Raji (cell line): ENCODE data around the gene CTDP1.
A peak's percentile ranks its signal among the peaks of the same experiment; 100 is the strongest.

Experiments
- POLR2A ChIP-seq: IDR thresholded peaks from 2 replicates; pipeline ENCODE4 v1.6.1; 2011; ENCODE audit warnings: low read depth, low read length, control low read depth; ENCODE audit not compliant: insufficient read depth

CTDP1 gene

GRCh38 chr18:79679552-79680099 is at the start of gene CTDP1:
CTDP1 (plus strand) TSS chr18:79679803; CDS start chr18:79679948, 145 bp downstream.
- TF ChIP-seq POLR2A = peak; percentile 53

GRCh38 chr18:79630281-79631095 is 49.1 kb upstream of the CTDP1 start:
- TF ChIP-seq POLR2A = no peak

GRCh38 chr18:79631096-79631507 is 48.5 kb upstream of the CTDP1 start:
- no peak for TF ChIP-seq POLR2A

- no peak for TF ChIP-seq POLR2A
Observed at GRCh38 chr18:79631761-79632446, 47.7 kb upstream of the CTDP1 start.

GRCh38 chr18:79632765-79633164 is 46.8 kb upstream of the CTDP1 start:
- TF ChIP-seq POLR2A = no peak

GRCh38 chr18:79634186-79634585 is 45.4 kb upstream of the CTDP1 start:
- no peak for TF ChIP-seq POLR2A

- no peak for TF ChIP-seq POLR2A
Observed at GRCh38 chr18:79634593-79635426, 44.8 kb upstream of the CTDP1 start.

- no peak for TF ChIP-seq POLR2A
Observed at GRCh38 chr18:79635427-79635726, 44.2 kb upstream of the CTDP1 start.

GRCh38 chr18:79637181-79637920 is 42.3 kb upstream of the CTDP1 start:
- no peak for TF ChIP-seq POLR2A

GRCh38 chr18:79637921-79638909 is 41.4 kb upstream of the CTDP1 start:
- TF ChIP-seq POLR2A = no peak

- no peak for TF ChIP-seq POLR2A
Observed at GRCh38 chr18:79639072-79639829, 40.4 kb upstream of the CTDP1 start.

- no peak for TF ChIP-seq POLR2A
Observed at GRCh38 chr18:79640064-79640672, 39.4 kb upstream of the CTDP1 start.
